ENCODE measurements around the gene ATG2A.

GRCh38 chr11:64870176-64870892, 46.7 kb downstream of the ATG2A start:
- TF ChIP-seq CTCF (IDR thresholded peaks at IDR 0.05) (no peak), EZH2 (IDR thresholded peaks at IDR 0.05) (no peak), EZH2phosphoT487 (IDR thresholded peaks at IDR 0.05) (no peak)
